ENCODE results near the gene SMIM3.
A peak's percentile ranks its signal among the peaks of the same experiment; 100 is the strongest.

SMIM3 gene

GRCh38 chr5:150753863-150754262 is 24.7 kb upstream of the SMIM3 start:
- peaks cover 2% of the 10 kb centered on the region for H3K79me1 ChIP-seq (ENCODE audit: low read depth, low read length)
- no peak for DNase-seq (ENCODE audit: low spot score)
- H2BK12ac ChIP-seq (ENCODE audit: low read length) = no peak overlapping the region
- no peak overlapping the region for H2AK5ac ChIP-seq (ENCODE audit: low read depth, low read length)
- no peak overlapping the region for H2BK5ac ChIP-seq (ENCODE audit: low read length)
- no peak overlapping the region for H2BK120ac ChIP-seq (ENCODE audit: low read depth, low read length)
- no peak overlapping the region for H4K91ac ChIP-seq (ENCODE audit: low read depth, low read length, poor library complexity)
- no peak overlapping the region for H3K9ac ChIP-seq (ENCODE audit: low read depth, low read length, poor library complexity)
- no peak overlapping the region for H3K23ac ChIP-seq (ENCODE audit: low read depth, low read length, poor library complexity)
- H4K8ac ChIP-seq (ENCODE audit: low read depth, low read length) = no peak overlapping the region
- WGBS, 2 donors (ENCODE audit: extremely low coverage in 2 of 2, insufficient read length in 2 of 2, insufficient replicate concordance in 1 of 2) = no CpG with 5 or more reads among the region's 1 CpG
- H2BK15ac ChIP-seq (ENCODE audit: low read length) = no peak overlapping the region
- H3K18ac ChIP-seq (ENCODE audit: low read length) = no peak overlapping the region
- no peak overlapping the region for H3K14ac ChIP-seq (ENCODE audit: low read length)
- H2AFZ ChIP-seq (ENCODE audit: low read length) = no peak overlapping the region
- H3K4ac ChIP-seq (ENCODE audit: low read length) = no peak overlapping the region
- H3K4me2 ChIP-seq (ENCODE audit: insufficient read depth, low read length, poor library complexity, severe bottlenecking) = no peak overlapping the region
- peaks cover 0 to 6% of the 10 kb centered on the region in 2 donors for H3K4me1 ChIP-seq (ENCODE audit: control insufficient read depth in 2 of 2, insufficient read depth in 1 of 2, low read depth in 1 of 2, low read length in 2 of 2)
- H3K9me3 ChIP-seq (replicated peaks in 1 of 2; ENCODE audit: control insufficient read depth in 2 of 2, insufficient read depth in 1 of 2, low read depth in 1 of 2, low read length in 2 of 2) = no peaks in the 10 kb centered on the region
- peaks cover 9 to 87% of the 10 kb centered on the region in 2 donors for H3K36me3 ChIP-seq (replicated peaks in 1 of 2; ENCODE audit: control insufficient read depth in 2 of 2, insufficient read depth in 2 of 2, low read length in 2 of 2)
- no peaks in the 10 kb centered on the region for H3K27me3 ChIP-seq (ENCODE audit: control insufficient read depth in 3 of 3, insufficient read depth in 3 of 3, low read depth in 1 of 3, low read length in 3 of 3)
- H3K27ac ChIP-seq (replicated peaks; ENCODE audit: low read length) = no peak overlapping the region
- no peak overlapping the region for H3K4me3 ChIP-seq (ENCODE audit: low read length in 2 of 2)

- no peak overlapping the region for H4K8ac ChIP-seq (ENCODE audit: low read depth, low read length)
- H2AFZ ChIP-seq (ENCODE audit: low read length) = no peak overlapping the region
- no peak overlapping the region for H3K27ac ChIP-seq (replicated peaks; ENCODE audit: low read length)
- H2BK15ac ChIP-seq (ENCODE audit: low read length) = no peak overlapping the region
- H3K9ac ChIP-seq (ENCODE audit: low read depth, low read length, poor library complexity) = no peak overlapping the region
- peaks cover 9 to 54% of the 10 kb centered on the region in 2 donors for H3K36me3 ChIP-seq (replicated peaks in 1 of 2; ENCODE audit: control insufficient read depth in 2 of 2, insufficient read depth in 2 of 2, low read length in 2 of 2)
- no peak overlapping the region for H2AK5ac ChIP-seq (ENCODE audit: low read depth, low read length)
- H3K4me3 ChIP-seq (ENCODE audit: low read length in 2 of 2) = peak overlapping the region in 1 of 2 donors; percentile 72
- H3K4me2 ChIP-seq (ENCODE audit: insufficient read depth, low read length, poor library complexity, severe bottlenecking) = no peak overlapping the region
- H2BK12ac ChIP-seq (ENCODE audit: low read length) = no peak overlapping the region
- H3K4me1 ChIP-seq (ENCODE audit: control insufficient read depth in 2 of 2, insufficient read depth in 1 of 2, low read depth in 1 of 2, low read length in 2 of 2) = peaks cover 0 to 9% of the 10 kb centered on the region in 2 donors
- H4K91ac ChIP-seq (ENCODE audit: low read depth, low read length, poor library complexity) = no peak overlapping the region
- peaks cover 2% of the 10 kb centered on the region for H3K79me1 ChIP-seq (ENCODE audit: low read depth, low read length)
- WGBS, 2 donors (ENCODE audit: extremely low coverage in 2 of 2, insufficient read length in 2 of 2, insufficient replicate concordance in 1 of 2) = no CpG with 5 or more reads among the region's 1 CpG
- no peak overlapping the region for H3K23ac ChIP-seq (ENCODE audit: low read depth, low read length, poor library complexity)
- H3K14ac ChIP-seq (ENCODE audit: low read length) = no peak overlapping the region
- H2BK120ac ChIP-seq (ENCODE audit: low read depth, low read length) = no peak overlapping the region
- H3K18ac ChIP-seq (ENCODE audit: low read length) = no peak overlapping the region
- H3K9me3 ChIP-seq (replicated peaks in 1 of 2; ENCODE audit: control insufficient read depth in 2 of 2, insufficient read depth in 1 of 2, low read depth in 1 of 2, low read length in 2 of 2) = peaks cover 3 to 6% of the 10 kb centered on the region in 2 donors
- no peaks in the 10 kb centered on the region for H3K27me3 ChIP-seq (ENCODE audit: control insufficient read depth in 3 of 3, insufficient read depth in 3 of 3, low read depth in 1 of 3, low read length in 3 of 3)
- no peak for DNase-seq (ENCODE audit: low spot score)
- no peak overlapping the region for H2BK5ac ChIP-seq (ENCODE audit: low read length)
- no peak overlapping the region for H3K4ac ChIP-seq (ENCODE audit: low read length)
Observed at GRCh38 chr5:150757087-150757649, 21.4 kb upstream of the SMIM3 start.

- no peak for DNase-seq (ENCODE audit: low spot score)
- H4K91ac ChIP-seq (ENCODE audit: low read depth, low read length, poor library complexity) = no peak overlapping the region
- H2AK5ac ChIP-seq (ENCODE audit: low read depth, low read length) = peak overlapping the region; percentile 21
- H2BK12ac ChIP-seq (ENCODE audit: low read length) = no peak overlapping the region
- peaks cover 9 to 44% of the 10 kb centered on the region in 2 donors for H3K36me3 ChIP-seq (replicated peaks in 1 of 2; ENCODE audit: control insufficient read depth in 2 of 2, insufficient read depth in 2 of 2, low read length in 2 of 2)
- peaks cover 2% of the 10 kb centered on the region for H3K79me1 ChIP-seq (ENCODE audit: low read depth, low read length)
- peaks cover 0 to 9% of the 10 kb centered on the region in 2 donors for H3K4me1 ChIP-seq (ENCODE audit: control insufficient read depth in 2 of 2, insufficient read depth in 1 of 2, low read depth in 1 of 2, low read length in 2 of 2)
- no peak overlapping the region for H3K4ac ChIP-seq (ENCODE audit: low read length)
- H3K27me3 ChIP-seq (ENCODE audit: control insufficient read depth in 3 of 3, insufficient read depth in 3 of 3, low read depth in 1 of 3, low read length in 3 of 3) = no peaks in the 10 kb centered on the region
- no peak overlapping the region for H3K14ac ChIP-seq (ENCODE audit: low read length)
- H3K23ac ChIP-seq (ENCODE audit: low read depth, low read length, poor library complexity) = no peak overlapping the region
- H3K4me3 ChIP-seq (ENCODE audit: low read length in 2 of 2) = peak overlapping the region; percentile 72 to 83
- WGBS, 2 donors (ENCODE audit: extremely low coverage in 2 of 2, insufficient read length in 2 of 2, insufficient replicate concordance in 1 of 2) = no CpG with 5 or more reads among the region's 12 CpGs
- H2BK5ac ChIP-seq (ENCODE audit: low read length) = no peak overlapping the region
- H3K18ac ChIP-seq (ENCODE audit: low read length) = no peak overlapping the region
- H3K9ac ChIP-seq (ENCODE audit: low read depth, low read length, poor library complexity) = peak overlapping the region; percentile 78
- H2BK120ac ChIP-seq (ENCODE audit: low read depth, low read length) = no peak overlapping the region
- H2AFZ ChIP-seq (ENCODE audit: low read length) = peak overlapping the region; percentile 78
- H2BK15ac ChIP-seq (ENCODE audit: low read length) = no peak overlapping the region
- H3K27ac ChIP-seq (replicated peaks; ENCODE audit: low read length) = peak overlapping the region; percentile 61
- peak overlapping the region; percentile 97 for H3K4me2 ChIP-seq (ENCODE audit: insufficient read depth, low read length, poor library complexity, severe bottlenecking)
- H3K9me3 ChIP-seq (replicated peaks in 1 of 2; ENCODE audit: control insufficient read depth in 2 of 2, insufficient read depth in 1 of 2, low read depth in 1 of 2, low read length in 2 of 2) = peaks cover 3 to 6% of the 10 kb centered on the region in 2 donors
- no peak overlapping the region for H4K8ac ChIP-seq (ENCODE audit: low read depth, low read length)
Observed at GRCh38 chr5:150758203-150758530, 20.4 kb upstream of the SMIM3 start.

GRCh38 chr5:150758531-150759333 is 19.8 kb upstream of the SMIM3 start, which contains the start of gene DCTN4:
Gene DCTN4 (minus strand): TSS chr5:150759017. CDS start chr5:150758993, 24 bp downstream.
- DNase-seq (ENCODE audit: low spot score) = peak; percentile 95
- H2AFZ ChIP-seq (ENCODE audit: low read length) = peak within 1 kb of the TSS; percentile 78
- H3K9ac ChIP-seq (ENCODE audit: low read depth, low read length, poor library complexity) = peak within 1 kb of the TSS; percentile 78
- H3K18ac ChIP-seq (ENCODE audit: low read length) = peak within 1 kb of the TSS; percentile 98
- peaks cover 3 to 6% of the 10 kb centered on the region in 2 donors for H3K9me3 ChIP-seq (replicated peaks in 1 of 2; ENCODE audit: control insufficient read depth in 2 of 2, insufficient read depth in 1 of 2, low read depth in 1 of 2, low read length in 2 of 2)
- no peak within 1 kb of the TSS for H2BK12ac ChIP-seq (ENCODE audit: low read length)
- no peak within 1 kb of the TSS for H3K23ac ChIP-seq (ENCODE audit: low read depth, low read length, poor library complexity)
- no CpG with 5 or more reads among the region's 51 CpGs for WGBS, 2 donors (ENCODE audit: extremely low coverage in 2 of 2, insufficient read length in 2 of 2, insufficient replicate concordance in 1 of 2)
- H2BK120ac ChIP-seq (ENCODE audit: low read depth, low read length) = no peak within 1 kb of the TSS
- H4K91ac ChIP-seq (ENCODE audit: low read depth, low read length, poor library complexity) = no peak within 1 kb of the TSS
- H3K4ac ChIP-seq (ENCODE audit: low read length) = no peak within 1 kb of the TSS
- H3K4me1 ChIP-seq (ENCODE audit: control insufficient read depth in 2 of 2, insufficient read depth in 1 of 2, low read depth in 1 of 2, low read length in 2 of 2) = peaks cover 0 to 9% of the 10 kb centered on the region in 2 donors
- no peak within 1 kb of the TSS for H3K14ac ChIP-seq (ENCODE audit: low read length)
- H3K79me1 ChIP-seq (ENCODE audit: low read depth, low read length) = peaks cover 2% of the 10 kb centered on the region
- H3K4me3 ChIP-seq (ENCODE audit: low read length in 2 of 2) = peak within 1 kb of the TSS; percentile 72 to 83
- no peak within 1 kb of the TSS for H2BK5ac ChIP-seq (ENCODE audit: low read length)
- no peak within 1 kb of the TSS for H2BK15ac ChIP-seq (ENCODE audit: low read length)
- H3K27ac ChIP-seq (replicated peaks; ENCODE audit: low read length) = peak within 1 kb of the TSS; percentile 85
- H2AK5ac ChIP-seq (ENCODE audit: low read depth, low read length) = peak within 1 kb of the TSS; percentile 21
- no peak within 1 kb of the TSS for H4K8ac ChIP-seq (ENCODE audit: low read depth, low read length)
- H3K36me3 ChIP-seq (replicated peaks in 1 of 2; ENCODE audit: control insufficient read depth in 2 of 2, insufficient read depth in 2 of 2, low read length in 2 of 2) = peaks cover 7 to 38% of the 10 kb centered on the region in 2 donors
- H3K4me2 ChIP-seq (ENCODE audit: insufficient read depth, low read length, poor library complexity, severe bottlenecking) = peak within 1 kb of the TSS; percentile 97
- no peaks in the 10 kb centered on the region for H3K27me3 ChIP-seq (ENCODE audit: control insufficient read depth in 3 of 3, insufficient read depth in 3 of 3, low read depth in 1 of 3, low read length in 3 of 3)

Data from neuronal stem cell (in vitro differentiated cells).